ENCODE measurements around the gene RAVER1.

DNA sequence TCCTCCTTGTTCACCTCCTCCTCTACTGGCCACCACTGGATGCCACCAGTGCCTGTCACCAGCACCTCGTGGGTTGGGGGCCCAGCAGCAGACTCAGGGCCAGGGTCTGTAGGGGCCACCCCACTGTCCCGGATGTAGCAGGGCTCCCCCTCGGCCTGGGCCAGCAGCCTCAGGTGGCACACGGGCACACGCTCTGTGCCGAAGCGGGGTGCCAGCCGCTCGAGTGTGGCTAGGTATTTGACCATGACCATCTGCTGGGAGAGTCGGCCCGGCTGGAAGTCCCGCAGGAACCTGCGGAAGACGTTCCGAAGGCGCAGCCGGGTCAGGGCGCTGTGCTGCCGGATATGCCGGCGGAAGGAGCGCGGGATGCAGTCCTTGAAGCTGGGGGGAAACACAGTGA is 32.2 kb upstream of the RAVER1 start:
- TF ChIP-seq POLR2A (IDR thresholded peaks at IDR 0.05) = no peak
- TF ChIP-seq, protein P1, sequence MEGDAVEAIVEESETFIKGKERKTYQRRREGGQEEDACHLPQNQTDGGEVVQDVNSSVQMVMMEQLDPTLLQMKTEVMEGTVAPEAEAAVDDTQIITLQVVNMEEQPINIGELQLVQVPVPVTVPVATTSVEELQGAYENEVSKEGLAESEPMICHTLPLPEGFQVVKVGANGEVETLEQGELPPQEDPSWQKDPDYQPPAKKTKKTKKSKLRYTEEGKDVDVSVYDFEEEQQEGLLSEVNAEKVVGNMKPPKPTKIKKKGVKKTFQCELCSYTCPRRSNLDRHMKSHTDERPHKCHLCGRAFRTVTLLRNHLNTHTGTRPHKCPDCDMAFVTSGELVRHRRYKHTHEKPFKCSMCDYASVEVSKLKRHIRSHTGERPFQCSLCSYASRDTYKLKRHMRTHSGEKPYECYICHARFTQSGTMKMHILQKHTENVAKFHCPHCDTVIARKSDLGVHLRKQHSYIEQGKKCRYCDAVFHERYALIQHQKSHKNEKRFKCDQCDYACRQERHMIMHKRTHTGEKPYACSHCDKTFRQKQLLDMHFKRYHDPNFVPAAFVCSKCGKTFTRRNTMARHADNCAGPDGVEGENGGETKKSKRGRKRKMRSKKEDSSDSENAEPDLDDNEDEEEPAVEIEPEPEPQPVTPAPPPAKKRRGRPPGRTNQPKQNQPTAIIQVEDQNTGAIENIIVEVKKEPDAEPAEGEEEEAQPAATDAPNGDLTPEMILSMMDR (IDR thresholded peaks at IDR 0.05 in 4 of 5, conservative IDR thresholded peaks at IDR 0.05 in 1 of 5) = no peak

All from gastrocnemius medialis (tissue), 4 donors.